Liver (tissue), 9 donors: ENCODE results near the gene PARP12. TPM values are rescaled to one million over a fixed set of nuclear protein-coding genes. Genes with fewer than 3 reads are reported as not detected.

Experiments
- DNase-seq: peaks from one replicate; pipeline ENCODE4 v3.0.0-alpha.2; 2017; ENCODE audit warnings: low spot score
- H3K27ac ChIP-seq, 2 donors: one replicate each; pipeline ENCODE4 v1.7.0; 2013; ENCODE audit warnings: inconsistent platforms in 2 of 2, low read length in 2 of 2, control low read depth in 1 of 2, low read depth in 1 of 2, mild to moderate bottlenecking in 1 of 2
- H3K27me3 ChIP-seq, 4 donors: one replicate each; pipeline versions ENCODE4 v1.6.1 to v1.7.0; 2013; ENCODE audit warnings: low read length in 3 of 4, inconsistent platforms in 1 of 4, mild to moderate bottlenecking in 1 of 4, moderate library complexity in 1 of 4; ENCODE audit not compliant: control insufficient read depth in 4 of 4, insufficient read depth in 4 of 4
- H3K36me3 ChIP-seq, 4 donors: one replicate each; pipeline versions ENCODE4 v1.6.1 to v1.7.0; 2013; ENCODE audit warnings: low read length in 3 of 4, mild to moderate bottlenecking in 3 of 4, low read depth in 1 of 4, moderate library complexity in 1 of 4; ENCODE audit not compliant: control insufficient read depth in 4 of 4, insufficient read depth in 3 of 4
- H3K4me1 ChIP-seq, 4 donors: one replicate each; pipeline versions ENCODE4 v1.6.1 to v1.7.0; 2013; ENCODE audit warnings: low read length in 3 of 4, mild to moderate bottlenecking in 3 of 4, moderate library complexity in 1 of 4; ENCODE audit not compliant: control insufficient read depth in 4 of 4, insufficient read depth in 4 of 4
- H3K4me3 ChIP-seq, 3 donors: one replicate each; pipeline versions ENCODE4 v1.6.1 to v1.7.0; 2013; ENCODE audit warnings: low read length in 3 of 3, control low read depth in 1 of 3, low read depth in 1 of 3, mild to moderate bottlenecking in 1 of 3
- H3K9ac ChIP-seq, 2 donors: one replicate each; pipeline ENCODE4 v1.7.0; 2013; ENCODE audit warnings: low read length in 2 of 2, mild to moderate bottlenecking in 2 of 2, moderate library complexity in 2 of 2, control low read depth in 1 of 2, low read depth in 1 of 2
- H3K9me3 ChIP-seq, 4 donors: one replicate each; pipeline versions ENCODE4 v1.6.1 to v1.7.0; 2013; ENCODE audit warnings: low read length in 3 of 4; ENCODE audit not compliant: control insufficient read depth in 4 of 4
- EGR1 ChIP-seq, 2 donors: IDR thresholded peaks; 2 replicates each; pipeline ENCODE4 v1.6.1; 2016 to 2018; ENCODE audit warnings: antibody characterized with exemption in 2 of 2, low read depth in 2 of 2
- FOXA1 ChIP-seq: IDR thresholded peaks from 2 replicates; pipeline ENCODE4 v1.6.1; 2016; ENCODE audit warnings: antibody characterized with exemption
- FOXA2 ChIP-seq: IDR thresholded peaks from 2 replicates; pipeline ENCODE4 v1.6.1; 2016; ENCODE audit warnings: antibody characterized with exemption
- GABPA ChIP-seq, 2 donors: IDR thresholded peaks in 1 of 2; conservative IDR thresholded peaks in 1 of 2; 2 replicates each; pipeline ENCODE4 v1.6.1; 2016; ENCODE audit warnings: antibody characterized with exemption in 2 of 2, mild to moderate bottlenecking in 1 of 2, moderate library complexity in 1 of 2
- HNF4A ChIP-seq, 2 donors: conservative IDR thresholded peaks; 2 replicates each; pipeline ENCODE4 v1.6.1; 2016; ENCODE audit warnings: antibody characterized with exemption in 2 of 2, mild to moderate bottlenecking in 2 of 2
- HNF4G ChIP-seq: IDR thresholded peaks from 2 replicates; pipeline ENCODE4 v1.6.1; 2016; ENCODE audit warnings: antibody characterized with exemption
- JUND ChIP-seq, 2 donors: IDR thresholded peaks; 2 replicates each; pipeline ENCODE4 v1.6.1; 2016; ENCODE audit warnings: antibody characterized with exemption in 2 of 2
- NR2F2 ChIP-seq: IDR thresholded peaks from 2 replicates; pipeline ENCODE4 v1.6.1; 2016; ENCODE audit warnings: antibody characterized with exemption
- RAD21 ChIP-seq, 2 donors: IDR thresholded peaks; 2 replicates each; pipeline ENCODE4 v1.6.1; 2016; ENCODE audit warnings: antibody characterized with exemption in 2 of 2, mild to moderate bottlenecking in 2 of 2
- RXRA ChIP-seq, 2 donors: IDR thresholded peaks; 2 replicates each; pipeline ENCODE4 v1.6.1; 2017 to 2018; ENCODE audit warnings: antibody characterized with exemption in 2 of 2, mild to moderate bottlenecking in 1 of 2
- SP1 ChIP-seq: IDR thresholded peaks from 2 replicates; pipeline ENCODE4 v1.6.1; 2018; ENCODE audit warnings: antibody characterized with exemption, mild to moderate bottlenecking
- TAF1 ChIP-seq: conservative IDR thresholded peaks from 2 replicates; pipeline ENCODE4 v1.6.1; 2016; ENCODE audit warnings: antibody characterized with exemption, mild to moderate bottlenecking
- YY1 ChIP-seq: IDR thresholded peaks from 2 replicates; pipeline ENCODE4 v1.6.1; 2016; ENCODE audit warnings: antibody characterized with exemption, mild to moderate bottlenecking
- WGBS: extraction: QIAGEN DNeasy Blood & Tissue Kit; methylation state at CpG from one replicate; pipeline ENCODE4 v1.1.7; 2013; 5-methylcytosine and 5-hydroxymethylcytosine counted together
- polyA plus RNA-seq, 2 donors: library from polyadenylated mRNA; stranded (reverse) in 1 of 2; unstranded in 1 of 2; fragments of 200-250 nt in 1 of 2; fragments of >200 nt in 1 of 2; fragmentation: Nextera tagmentation in 1 of 2; extraction: Ambion mirVana in 1 of 2; gene quantifications; one replicate each; pipeline versions ENCODE4 v1.2.1 to v1.2.3, GENCODE V29; 2013 to 2015
- total RNA-seq, 2 donors: library from RNA; depleted of rRNA; stranded (reverse); fragments of >200 nt; gene quantifications; one replicate each; pipeline ENCODE4 v1.2.3, GENCODE V29; 2014
- TF ChIP-seq, protein P1 (sequence below): IDR thresholded peaks from 2 replicates; pipeline ENCODE4 v1.6.1; 2016; ENCODE audit warnings: antibody characterized with exemption
- TF ChIP-seq, protein P2 (sequence below): IDR thresholded peaks from 2 replicates; pipeline ENCODE4 v1.6.1; 2016; ENCODE audit warnings: antibody characterized with exemption
- TF ChIP-seq, protein P3 (sequence below): IDR thresholded peaks from 2 replicates; pipeline ENCODE4 v1.6.1; 2016; ENCODE audit warnings: antibody characterized with exemption
- TF ChIP-seq, protein P4 (sequence below): fragments of 150-350 bp; IDR thresholded peaks from 2 replicates; pipeline ENCODE4 v1.5.1; 2017; ENCODE audit warnings: improper control_type of control experiment, low read depth, low read length; ENCODE audit not compliant: missing input control
- TF ChIP-seq, protein P5 (sequence below): IDR thresholded peaks from 2 replicates; pipeline ENCODE4 v1.6.1; 2016; ENCODE audit warnings: antibody characterized with exemption, mild to moderate bottlenecking
- donor health status: healthy.
- donor health status: healthy.
- donor health status: healthy.
- donor health status: healthy.
- donor health status: healthy.

PARP12 gene
- total and polyA plus RNA-seq, 4 donors, result 13.3 to 32.7 (median 19.8) TPM

DNA sequence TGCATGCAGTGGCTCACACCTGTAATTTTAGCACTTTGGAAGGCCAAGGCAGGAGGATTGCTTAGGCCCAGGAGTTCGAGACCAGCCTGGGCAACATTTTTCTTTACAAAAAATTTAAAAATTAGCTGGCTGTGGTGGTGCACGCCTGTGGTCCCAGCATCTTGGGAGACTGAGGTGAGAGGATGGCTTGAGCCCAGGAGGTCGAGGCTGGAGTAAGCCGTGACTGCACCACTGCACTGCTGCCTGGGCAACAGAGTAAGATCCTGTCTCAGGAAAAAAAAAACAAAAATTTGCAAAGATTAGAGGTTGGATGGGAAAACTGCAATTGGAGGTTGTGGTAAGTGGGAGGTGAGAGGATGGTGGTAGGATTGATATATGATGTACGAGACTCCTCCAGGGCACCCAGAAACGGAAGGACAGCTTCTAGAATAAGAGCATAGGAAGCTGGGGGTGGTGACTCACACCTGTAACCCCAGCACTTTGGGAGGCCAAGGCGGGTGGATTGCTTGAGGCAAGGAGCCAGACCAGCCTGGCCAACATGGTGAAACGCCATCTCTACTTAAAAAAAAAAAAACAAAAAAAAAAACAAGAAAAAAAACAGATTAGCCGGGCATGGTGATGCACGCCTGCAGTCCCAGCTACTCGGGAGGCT, 19.1 kb upstream of the PARP12 start:
- no peak overlapping the region for H3K27ac ChIP-seq
- no peak overlapping the region for H3K4me3 ChIP-seq
- 94% methylated on average over 11 of the region's 11 CpGs for WGBS
- H3K27me3 ChIP-seq, result no peaks in the 10 kb centered on the region
- no peaks in the 10 kb centered on the region for H3K9me3 ChIP-seq
- no peak for TF ChIP-seq RAD21 (IDR thresholded peaks at IDR 0.05)
- TF ChIP-seq, protein P1, sequence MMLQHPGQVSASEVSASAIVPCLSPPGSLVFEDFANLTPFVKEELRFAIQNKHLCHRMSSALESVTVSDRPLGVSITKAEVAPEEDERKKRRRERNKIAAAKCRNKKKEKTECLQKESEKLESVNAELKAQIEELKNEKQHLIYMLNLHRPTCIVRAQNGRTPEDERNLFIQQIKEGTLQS, result no peak
- no peak for TF ChIP-seq HNF4A (conservative IDR thresholded peaks at IDR 0.05)
- TF ChIP-seq NR2F2, result no peak
- no peak for TF ChIP-seq FOXA2
- TF ChIP-seq, protein P2, sequence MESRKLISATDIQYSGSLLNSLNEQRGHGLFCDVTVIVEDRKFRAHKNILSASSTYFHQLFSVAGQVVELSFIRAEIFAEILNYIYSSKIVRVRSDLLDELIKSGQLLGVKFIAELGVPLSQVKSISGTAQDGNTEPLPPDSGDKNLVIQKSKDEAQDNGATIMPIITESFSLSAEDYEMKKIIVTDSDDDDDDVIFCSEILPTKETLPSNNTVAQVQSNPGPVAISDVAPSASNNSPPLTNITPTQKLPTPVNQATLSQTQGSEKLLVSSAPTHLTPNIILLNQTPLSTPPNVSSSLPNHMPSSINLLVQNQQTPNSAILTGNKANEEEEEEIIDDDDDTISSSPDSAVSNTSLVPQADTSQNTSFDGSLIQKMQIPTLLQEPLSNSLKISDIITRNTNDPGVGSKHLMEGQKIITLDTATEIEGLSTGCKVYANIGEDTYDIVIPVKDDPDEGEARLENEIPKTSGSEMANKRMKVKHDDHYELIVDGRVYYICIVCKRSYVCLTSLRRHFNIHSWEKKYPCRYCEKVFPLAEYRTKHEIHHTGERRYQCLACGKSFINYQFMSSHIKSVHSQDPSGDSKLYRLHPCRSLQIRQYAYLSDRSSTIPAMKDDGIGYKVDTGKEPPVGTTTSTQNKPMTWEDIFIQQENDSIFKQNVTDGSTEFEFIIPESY, result no peak
- TF ChIP-seq EGR1 (IDR thresholded peaks at IDR 0.05; ENCODE audit: low read depth in 2 of 2), result no peak
- TF ChIP-seq, protein P3, sequence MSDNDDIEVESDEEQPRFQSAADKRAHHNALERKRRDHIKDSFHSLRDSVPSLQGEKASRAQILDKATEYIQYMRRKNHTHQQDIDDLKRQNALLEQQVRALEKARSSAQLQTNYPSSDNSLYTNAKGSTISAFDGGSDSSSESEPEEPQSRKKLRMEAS, result no peak
- TF ChIP-seq, protein P4, sequence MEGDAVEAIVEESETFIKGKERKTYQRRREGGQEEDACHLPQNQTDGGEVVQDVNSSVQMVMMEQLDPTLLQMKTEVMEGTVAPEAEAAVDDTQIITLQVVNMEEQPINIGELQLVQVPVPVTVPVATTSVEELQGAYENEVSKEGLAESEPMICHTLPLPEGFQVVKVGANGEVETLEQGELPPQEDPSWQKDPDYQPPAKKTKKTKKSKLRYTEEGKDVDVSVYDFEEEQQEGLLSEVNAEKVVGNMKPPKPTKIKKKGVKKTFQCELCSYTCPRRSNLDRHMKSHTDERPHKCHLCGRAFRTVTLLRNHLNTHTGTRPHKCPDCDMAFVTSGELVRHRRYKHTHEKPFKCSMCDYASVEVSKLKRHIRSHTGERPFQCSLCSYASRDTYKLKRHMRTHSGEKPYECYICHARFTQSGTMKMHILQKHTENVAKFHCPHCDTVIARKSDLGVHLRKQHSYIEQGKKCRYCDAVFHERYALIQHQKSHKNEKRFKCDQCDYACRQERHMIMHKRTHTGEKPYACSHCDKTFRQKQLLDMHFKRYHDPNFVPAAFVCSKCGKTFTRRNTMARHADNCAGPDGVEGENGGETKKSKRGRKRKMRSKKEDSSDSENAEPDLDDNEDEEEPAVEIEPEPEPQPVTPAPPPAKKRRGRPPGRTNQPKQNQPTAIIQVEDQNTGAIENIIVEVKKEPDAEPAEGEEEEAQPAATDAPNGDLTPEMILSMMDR, result no peak
- TF ChIP-seq, protein P5, sequence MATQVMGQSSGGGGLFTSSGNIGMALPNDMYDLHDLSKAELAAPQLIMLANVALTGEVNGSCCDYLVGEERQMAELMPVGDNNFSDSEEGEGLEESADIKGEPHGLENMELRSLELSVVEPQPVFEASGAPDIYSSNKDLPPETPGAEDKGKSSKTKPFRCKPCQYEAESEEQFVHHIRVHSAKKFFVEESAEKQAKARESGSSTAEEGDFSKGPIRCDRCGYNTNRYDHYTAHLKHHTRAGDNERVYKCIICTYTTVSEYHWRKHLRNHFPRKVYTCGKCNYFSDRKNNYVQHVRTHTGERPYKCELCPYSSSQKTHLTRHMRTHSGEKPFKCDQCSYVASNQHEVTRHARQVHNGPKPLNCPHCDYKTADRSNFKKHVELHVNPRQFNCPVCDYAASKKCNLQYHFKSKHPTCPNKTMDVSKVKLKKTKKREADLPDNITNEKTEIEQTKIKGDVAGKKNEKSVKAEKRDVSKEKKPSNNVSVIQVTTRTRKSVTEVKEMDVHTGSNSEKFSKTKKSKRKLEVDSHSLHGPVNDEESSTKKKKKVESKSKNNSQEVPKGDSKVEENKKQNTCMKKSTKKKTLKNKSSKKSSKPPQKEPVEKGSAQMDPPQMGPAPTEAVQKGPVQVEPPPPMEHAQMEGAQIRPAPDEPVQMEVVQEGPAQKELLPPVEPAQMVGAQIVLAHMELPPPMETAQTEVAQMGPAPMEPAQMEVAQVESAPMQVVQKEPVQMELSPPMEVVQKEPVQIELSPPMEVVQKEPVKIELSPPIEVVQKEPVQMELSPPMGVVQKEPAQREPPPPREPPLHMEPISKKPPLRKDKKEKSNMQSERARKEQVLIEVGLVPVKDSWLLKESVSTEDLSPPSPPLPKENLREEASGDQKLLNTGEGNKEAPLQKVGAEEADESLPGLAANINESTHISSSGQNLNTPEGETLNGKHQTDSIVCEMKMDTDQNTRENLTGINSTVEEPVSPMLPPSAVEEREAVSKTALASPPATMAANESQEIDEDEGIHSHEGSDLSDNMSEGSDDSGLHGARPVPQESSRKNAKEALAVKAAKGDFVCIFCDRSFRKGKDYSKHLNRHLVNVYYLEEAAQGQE, result no peak
- TF ChIP-seq HNF4G, result no peak
- TF ChIP-seq GABPA (IDR thresholded peaks at IDR 0.05 in 1 of 2, conservative IDR thresholded peaks at IDR 0.05 in 1 of 2), result no peak
- no peak for TF ChIP-seq TAF1
- no peak for TF ChIP-seq JUND (IDR thresholded peaks at IDR 0.05)
- no peak for TF ChIP-seq SP1
- no peak for TF ChIP-seq YY1
- TF ChIP-seq RXRA (IDR thresholded peaks at IDR 0.05), result no peak
- no peak for TF ChIP-seq FOXA1
- H3K36me3 ChIP-seq, result peaks cover 0 to under 1% (median 0%) of the 10 kb centered on the region in 4 donors
- H3K9ac ChIP-seq, result no peak overlapping the region
- no peaks in the 10 kb centered on the region for H3K4me1 ChIP-seq
- no peak for DNase-seq
